OCI-LY3 (cell line): ENCODE results near the gene ANGPTL4.

Experiments
- H2AFZ ChIP-seq: fragments of 200-600, 300-600 bp; shearing (Covaris generic); 2 replicates; pipeline ENCODE4 v1.6.0; 2014; ENCODE audit warnings: antibody characterized with exemption, low read depth, low read length
- H3K27ac ChIP-seq: fragments of 200-600, 300-600 bp; sonication (generic); 2 replicates; pipeline ENCODE4 v1.5.1; 2014; ENCODE audit warnings: mild to moderate bottlenecking, low read length, moderate library complexity, mixed read lengths
- H3K27me3 ChIP-seq: fragments of 200-600, 300-600 bp; sonication (generic); 2 replicates; pipeline ENCODE4 v1.6.1; 2014; ENCODE audit warnings: low read depth, low read length, mixed read lengths
- H3K36me3 ChIP-seq: fragments of 200-600, 300-600 bp; sonication (generic); replicated peaks from 2 replicates; pipeline ENCODE3; 2014; ENCODE audit warnings: low read depth, low read length, mixed read lengths
- H3K4me1 ChIP-seq: fragments of 300-600, 200-600 bp; sonication (generic); 2 replicates; pipeline ENCODE4 v1.6.1; 2014; ENCODE audit warnings: low read length, mixed read lengths
- H3K4me2 ChIP-seq: fragments of 200-600, 300-600 bp; sonication (generic); 2 replicates; pipeline ENCODE4 v1.6.1; 2014; ENCODE audit warnings: low read length, mixed read lengths
- H3K4me3 ChIP-seq: fragments of 300-600, 200-600 bp; sonication (generic); 2 replicates; pipeline ENCODE4 v1.5.1; 2014; ENCODE audit warnings: antibody characterized with exemption, mild to moderate bottlenecking, low read length, moderate library complexity
- H3K79me2 ChIP-seq: fragments of 300-600, 200-600 bp; shearing (Covaris generic); 2 replicates; pipeline ENCODE4 v1.6.1; 2014; ENCODE audit warnings: mild to moderate bottlenecking, low read length, mixed read lengths
- H3K9ac ChIP-seq: fragments of 300-600, 200-600 bp; shearing (Covaris generic); 2 replicates; pipeline ENCODE4 v1.6.0; 2014; ENCODE audit warnings: mild to moderate bottlenecking, low read length, moderate library complexity
- H3K9me3 ChIP-seq: fragments of 200-600, 300-600 bp; shearing (Covaris generic); 2 replicates; pipeline ENCODE4 v1.6.1; 2014; ENCODE audit warnings: low read length, mixed read lengths; ENCODE audit not compliant: insufficient read depth
- H4K20me1 ChIP-seq: fragments of 200-600, 300-600 bp; sonication (generic); 2 replicates; pipeline ENCODE4 v1.6.1; 2016; ENCODE audit warnings: low read length, mixed read lengths; ENCODE audit not compliant: insufficient read depth
- CTCF ChIP-seq: fragments of 200-600, 300-600 bp; sonication (generic); IDR thresholded peaks from 2 replicates; pipeline ENCODE4 v1.5.1; 2014; ENCODE audit warnings: antibody characterized with exemption, low read length, low read depth
- EZH2phosphoT487 ChIP-seq: fragments of 200-600 bp; shearing (Covaris generic); IDR thresholded peaks from 2 replicates; pipeline ENCODE4 v1.6.1; 2018; ENCODE audit warnings: antibody characterized with exemption, mixed run types, low read depth

ANGPTL4 gene

GRCh38 chr19:8319807-8320520 is 44.0 kb upstream of the ANGPTL4 start:
- Histone ChIP-seq H3K4me3 (peak overlapping the region; percentile 91), H3K9me3 (no peaks in the 10 kb centered on the region), H3K27ac (peak overlapping the region; percentile 59), H3K9ac (peak overlapping the region; percentile 95), H3K27me3 (no peaks in the 10 kb centered on the region), H3K4me1 (peaks cover 23% of the 10 kb centered on the region), H4K20me1 (peaks cover 15% of the 10 kb centered on the region), H3K79me2 (peaks cover 57% of the 10 kb centered on the region), H2AFZ (no peak overlapping the region), H3K4me2 (peak overlapping the region; percentile 98), H3K36me3 (peaks cover 45% of the 10 kb centered on the region)
- TF ChIP-seq CTCF, result no peak

GRCh38 chr19:8320564-8321066 is 43.3 kb upstream of the ANGPTL4 start:
- H3K4me1 ChIP-seq, result peaks cover 23% of the 10 kb centered on the region
- no peaks in the 10 kb centered on the region for H3K27me3 ChIP-seq
- H4K20me1 ChIP-seq, result peaks cover 15% of the 10 kb centered on the region
- no peak for TF ChIP-seq EZH2phosphoT487
- TF ChIP-seq CTCF, result no peak
- peak overlapping the region; percentile 95 for H3K9ac ChIP-seq
- peak overlapping the region; percentile 59 for H3K27ac ChIP-seq
- H3K4me3 ChIP-seq, result peak overlapping the region; percentile 91
- peaks cover 45% of the 10 kb centered on the region for H3K36me3 ChIP-seq
- peak overlapping the region; percentile 98 for H3K4me2 ChIP-seq
- peak overlapping the region; percentile 48 for H2AFZ ChIP-seq
- H3K79me2 ChIP-seq, result peaks cover 57% of the 10 kb centered on the region
- no peaks in the 10 kb centered on the region for H3K9me3 ChIP-seq

GRCh38 chr19:8321067-8321985 is 42.6 kb upstream of the ANGPTL4 start, which contains the start of the genes NDUFA7 and RPS28:
TSS of gene NDUFA7 (minus strand) at chr19:8321375. CDS start at chr19:8321358, 17 bp downstream.
TSS of gene RPS28 (plus strand) at chr19:8321496. CDS start at chr19:8321531, 35 bp downstream.
- peaks cover 42% of the 10 kb centered on the region for H3K36me3 ChIP-seq
- peaks cover 23% of the 10 kb centered on the region for H3K4me1 ChIP-seq
- H3K79me2 ChIP-seq, result peaks cover 57% of the 10 kb centered on the region
- peak within 1 kb of the TSS; percentile 59 for H3K27ac ChIP-seq
- H3K9ac ChIP-seq, result peak within 1 kb of the TSS; percentile 95
- peaks cover 15% of the 10 kb centered on the region for H4K20me1 ChIP-seq
- H2AFZ ChIP-seq, result peak within 1 kb of the TSS; percentile 48
- TF ChIP-seq EZH2phosphoT487 (no peak), CTCF (peak; percentile 19; the same call in 1 of the 2 replicates)
- H3K27me3 ChIP-seq, result no peaks in the 10 kb centered on the region
- H3K4me2 ChIP-seq, result peak within 1 kb of the TSS; percentile 98
- no peaks in the 10 kb centered on the region for H3K9me3 ChIP-seq
- H3K4me3 ChIP-seq, result peak within 1 kb of the TSS; percentile 91
